ENCODE data around the gene LYPD1.

DNA sequence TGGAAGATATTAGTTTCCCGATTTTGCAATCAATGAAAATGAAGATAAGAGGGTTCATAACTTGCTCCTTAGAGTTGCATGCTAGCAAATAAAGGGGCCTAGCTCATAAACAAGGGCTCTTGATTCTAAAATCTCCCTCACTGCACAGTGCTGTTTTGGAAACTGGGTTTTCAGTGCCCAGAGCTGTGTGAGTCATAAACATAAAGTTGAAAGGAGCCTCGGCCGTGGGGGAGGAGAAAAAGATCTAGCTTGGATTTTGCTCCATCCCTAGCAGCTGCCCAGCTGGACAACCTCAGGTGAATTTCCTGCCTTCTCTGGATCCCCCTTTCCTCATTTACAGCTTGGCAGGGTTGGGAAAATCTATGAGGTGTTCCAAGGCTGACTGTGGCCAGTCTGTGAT is 42.5 kb downstream of the LYPD1 start:
- no peak for TF ChIP-seq POLR2A (IDR thresholded peaks at IDR 0.05)
- TF ChIP-seq, protein P1, sequence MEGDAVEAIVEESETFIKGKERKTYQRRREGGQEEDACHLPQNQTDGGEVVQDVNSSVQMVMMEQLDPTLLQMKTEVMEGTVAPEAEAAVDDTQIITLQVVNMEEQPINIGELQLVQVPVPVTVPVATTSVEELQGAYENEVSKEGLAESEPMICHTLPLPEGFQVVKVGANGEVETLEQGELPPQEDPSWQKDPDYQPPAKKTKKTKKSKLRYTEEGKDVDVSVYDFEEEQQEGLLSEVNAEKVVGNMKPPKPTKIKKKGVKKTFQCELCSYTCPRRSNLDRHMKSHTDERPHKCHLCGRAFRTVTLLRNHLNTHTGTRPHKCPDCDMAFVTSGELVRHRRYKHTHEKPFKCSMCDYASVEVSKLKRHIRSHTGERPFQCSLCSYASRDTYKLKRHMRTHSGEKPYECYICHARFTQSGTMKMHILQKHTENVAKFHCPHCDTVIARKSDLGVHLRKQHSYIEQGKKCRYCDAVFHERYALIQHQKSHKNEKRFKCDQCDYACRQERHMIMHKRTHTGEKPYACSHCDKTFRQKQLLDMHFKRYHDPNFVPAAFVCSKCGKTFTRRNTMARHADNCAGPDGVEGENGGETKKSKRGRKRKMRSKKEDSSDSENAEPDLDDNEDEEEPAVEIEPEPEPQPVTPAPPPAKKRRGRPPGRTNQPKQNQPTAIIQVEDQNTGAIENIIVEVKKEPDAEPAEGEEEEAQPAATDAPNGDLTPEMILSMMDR (IDR thresholded peaks at IDR 0.05) = no peak
